Measurements from ENCODE around the gene HPN. TPM values are rescaled to one million over a fixed set of nuclear protein-coding genes. Genes with fewer than 3 reads are reported as not detected.

Gene HPN
- total and polyA plus RNA-seq, 2 of the 13 experiments (the other 11 are each of a cell fraction or from before 2014, with no cell fraction given): 46.7 to 261 TPM

GRCh38 chr19:35114353-35115176, 73.0 kb downstream of the HPN start:
- in situ Hi-C loops (cut with HindIII; ENCODE audit: extremely low pct_ligation_motif_present, low pct_unique_long_range_greater_than_20kb) (no loop called here), intact Hi-C loops (cut with micrococcal nuclease; ENCODE audit: unreplicated experiment) (no loop called here)
- no TSS peak for BruUV-seq (replicated peaks)
- Histone ChIP-seq H2AFZ (ENCODE audit: low read length) (no peak overlapping the region), H3K27ac (ENCODE audit: extremely low read length, insufficient read depth, low read length) (no peak overlapping the region), H3K27me3 (ENCODE audit: control insufficient read depth in 1 of 2, insufficient read depth in 2 of 2, low read length in 2 of 2) (0 out of 5 replicates have a peak, but pooled peaks cover 0 to 6% of the 10 kb centered on the region in 2 experiments), H3K9ac (ENCODE audit: insufficient read depth, low read depth, low read length) (0 out of 2 replicates have a peak overlapping the region, but pooled peaks have one; percentile 3), H3K36me3 (replicated peaks in 1 of 2; ENCODE audit: control insufficient read depth in 1 of 2, insufficient read depth in 2 of 2, low read length in 2 of 2) (no peaks in the 10 kb centered on the region), H3K4me3 (replicated peaks in 1 of 3; ENCODE audit: insufficient read depth in 1 of 3, low read depth in 2 of 3, low read length in 3 of 3) (peak overlapping the region; percentile 18 to 64 (median 29); a peak in 5 of 6 replicates), H4K20me1 (ENCODE audit: insufficient read depth, low read length) (no peaks in the 10 kb centered on the region), H3K9me3 (ENCODE audit: low read length) (no peaks in the 10 kb centered on the region), H3K4me2 (ENCODE audit: low read depth, low read length) (peak overlapping the region; percentile 72), H3K4me1 (ENCODE audit: insufficient read depth, low read length) (peaks cover 92% of the 10 kb centered on the region), H3K79me2 (ENCODE audit: insufficient read depth, low read length) (no peaks in the 10 kb centered on the region)
- ChIA-PET POLR2A (no interaction called here), CTCF (ENCODE audit: low intra/inter-chr PET ratio, low total read pairs) (interaction anchor here (1.9 kb wide), 1 partner anchor 21 kb away, joined by 11 read pairs; the partner anchor contains the start of gene LGI4)
- 15% methylated on average over 16 of the region's 23 CpGs for WGBS (ENCODE audit: low lambda C conversion rate)
- FAIRE-seq (no peak), DNase-seq (ENCODE audit: low spot score) (peak; percentile 43), ATAC-seq (peak; percentile 72)
- TF ChIP-seq KDM4B (CRISPR knock-in tag; IDR thresholded peaks at IDR 0.05) (no peak), SOX13 (IDR thresholded peaks at IDR 0.05) (no peak), SOX13 (CRISPR knock-in tag; conservative IDR thresholded peaks at IDR 0.05 in 1 of 2, IDR thresholded peaks at IDR 0.05 in 1 of 2) (no peak), MXD1 (CRISPR knock-in tag; IDR thresholded peaks at IDR 0.05) (no peak), ZNF367 (CRISPR knock-in tag; IDR thresholded peaks at IDR 0.05; ENCODE audit: borderline replicate concordance) (no peak), ZMYM3 (CRISPR knock-in tag; IDR thresholded peaks at IDR 0.05) (peak; percentile 25; the same call in 1 of the 2 replicates), RARA (CRISPR knock-in tag; IDR thresholded peaks at IDR 0.05) (peak; percentile 26; the same call in 1 of the 2 replicates), POLR2A (IDR thresholded peaks at IDR 0.05; ENCODE audit: insufficient read depth in 1 of 2, low read depth in 2 of 2, low read length in 2 of 2) (no peak), ZKSCAN1 (IDR thresholded peaks at IDR 0.05; ENCODE audit: low read length) (no peak), GABPA (IDR thresholded peaks at IDR 0.05; ENCODE audit: low read depth, low read length) (no peak), GABPA (CRISPR knock-in tag; IDR thresholded peaks at IDR 0.05; ENCODE audit: low read depth) (0 out of 2 replicates have a peak, but pooled peaks have one; percentile 34), AGO1 (IDR thresholded peaks at IDR 0.05; ENCODE audit: low read depth, low read length, poor library complexity, severe bottlenecking) (no peak), EEA1 (CRISPR knock-in tag; IDR thresholded peaks at IDR 0.05; ENCODE audit: borderline replicate concordance) (no peak), ZMAT3 (CRISPR knock-in tag; conservative IDR thresholded peaks at IDR 0.05) (0 out of 2 replicates have a peak, but pooled peaks have one; percentile 56), GMEB2 (CRISPR knock-in tag; IDR thresholded peaks at IDR 0.05; ENCODE audit: low read depth) (no peak), TCF12 (IDR thresholded peaks at IDR 0.05) (no peak), TCF12 (CRISPR knock-in tag; IDR thresholded peaks at IDR 0.05) (no peak), MEF2D (CRISPR knock-in tag; IDR thresholded peaks at IDR 0.05) (peak; percentile 51; the same call in 1 of the 2 replicates), ZBTB7A (CRISPR knock-in tag; IDR thresholded peaks at IDR 0.05) (peak; percentile 98), NFE2 (CRISPR knock-in tag; IDR thresholded peaks at IDR 0.05) (no peak), ZNF207 (IDR thresholded peaks at IDR 0.05; ENCODE audit: borderline replicate concordance) (no peak), TEAD3 (CRISPR knock-in tag; optimal IDR thresholded peaks at IDR 0.05; ENCODE audit: borderline replicate concordance) (peak; percentile 42)
- TF ChIP-seq, protein P1, sequence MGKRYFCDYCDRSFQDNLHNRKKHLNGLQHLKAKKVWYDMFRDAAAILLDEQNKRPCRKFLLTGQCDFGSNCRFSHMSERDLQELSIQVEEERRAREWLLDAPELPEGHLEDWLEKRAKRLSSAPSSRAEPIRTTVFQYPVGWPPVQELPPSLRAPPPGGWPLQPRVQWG (CRISPR knock-in tag; IDR thresholded peaks at IDR 0.05; ENCODE audit: borderline replicate concordance, low read depth): no peak
